ENCODE measurements around the gene VAV3. TPM values are rescaled to one million over a fixed set of nuclear protein-coding genes. Genes with fewer than 3 reads are reported as not detected.

The VAV3 gene
- total RNA-seq, 1 experiment from 2014 or later, result 0.57 TPM

GRCh38 chr1:107524301-107524700 lies 440.7 kb downstream of the VAV3 start:
- Mint-ChIP-seq H3K27ac (ENCODE audit: unreplicated experiment) (no peak overlapping the region), H3K9me3 (ENCODE audit: unreplicated experiment) (peaks cover 9% of the 10 kb centered on the region), H3K36me3 (ENCODE audit: insufficient read depth, unreplicated experiment) (no peaks in the 10 kb centered on the region), H3K4me1 (ENCODE audit: low read depth, unreplicated experiment) (no peaks in the 10 kb centered on the region), H3K27me3 (ENCODE audit: insufficient read depth, unreplicated experiment) (peaks cover 4% of the 10 kb centered on the region), H3K4me3 (ENCODE audit: unreplicated experiment) (no peak overlapping the region)
- Histone ChIP-seq H3K4me3 (ENCODE audit: low read depth, low read length) (no peak overlapping the region), H3K4me1 (no peaks in the 10 kb centered on the region), H3K9me3 (no peaks in the 10 kb centered on the region), H3K36me3 (ENCODE audit: control insufficient read depth, insufficient read depth, low read length) (no peaks in the 10 kb centered on the region), H3K27me3 (replicated peaks; ENCODE audit: control insufficient read depth, insufficient read depth, low read length) (no peaks in the 10 kb centered on the region)
- TF ChIP-seq, protein P1, sequence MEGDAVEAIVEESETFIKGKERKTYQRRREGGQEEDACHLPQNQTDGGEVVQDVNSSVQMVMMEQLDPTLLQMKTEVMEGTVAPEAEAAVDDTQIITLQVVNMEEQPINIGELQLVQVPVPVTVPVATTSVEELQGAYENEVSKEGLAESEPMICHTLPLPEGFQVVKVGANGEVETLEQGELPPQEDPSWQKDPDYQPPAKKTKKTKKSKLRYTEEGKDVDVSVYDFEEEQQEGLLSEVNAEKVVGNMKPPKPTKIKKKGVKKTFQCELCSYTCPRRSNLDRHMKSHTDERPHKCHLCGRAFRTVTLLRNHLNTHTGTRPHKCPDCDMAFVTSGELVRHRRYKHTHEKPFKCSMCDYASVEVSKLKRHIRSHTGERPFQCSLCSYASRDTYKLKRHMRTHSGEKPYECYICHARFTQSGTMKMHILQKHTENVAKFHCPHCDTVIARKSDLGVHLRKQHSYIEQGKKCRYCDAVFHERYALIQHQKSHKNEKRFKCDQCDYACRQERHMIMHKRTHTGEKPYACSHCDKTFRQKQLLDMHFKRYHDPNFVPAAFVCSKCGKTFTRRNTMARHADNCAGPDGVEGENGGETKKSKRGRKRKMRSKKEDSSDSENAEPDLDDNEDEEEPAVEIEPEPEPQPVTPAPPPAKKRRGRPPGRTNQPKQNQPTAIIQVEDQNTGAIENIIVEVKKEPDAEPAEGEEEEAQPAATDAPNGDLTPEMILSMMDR (IDR thresholded peaks at IDR 0.05; ENCODE audit: insufficient read depth in 1 of 2, low read depth in 1 of 2, low read length in 1 of 2, severe bottlenecking in 1 of 2, unreplicated experiment in 1 of 2), result no peak
- intact Hi-C loops (cut with micrococcal nuclease; ENCODE audit: unreplicated experiment), result no loop called here
- DNase-seq, result no peak
- BruUV-seq (replicated peaks), result no TSS peak
- ChIA-PET POLR2A (no interaction called here), CTCF (no interaction called here)

DNA sequence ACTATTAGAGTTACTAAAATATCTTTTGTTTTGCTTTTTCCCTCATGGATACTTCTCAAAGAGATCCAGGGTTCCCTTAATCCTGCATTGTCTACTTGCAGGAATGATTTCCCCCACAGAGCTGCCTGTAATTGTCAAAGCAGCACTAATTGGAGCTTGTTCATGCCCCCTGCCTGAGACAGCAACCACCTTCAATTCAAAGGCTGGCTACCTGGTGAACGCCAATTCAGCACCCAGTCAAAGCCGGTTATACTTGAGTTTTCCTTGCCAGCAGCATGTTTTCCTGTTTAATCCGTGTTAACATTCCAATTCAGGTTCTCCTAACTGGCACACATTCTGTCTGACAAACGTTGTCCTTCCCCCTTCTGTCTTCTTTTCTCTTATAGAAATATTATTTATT lies 441.2 kb downstream of the VAV3 start:
- BruUV-seq (replicated peaks), result no TSS peak
- Histone ChIP-seq H3K4me1 (no peaks in the 10 kb centered on the region), H3K36me3 (ENCODE audit: control insufficient read depth, insufficient read depth, low read length) (no peaks in the 10 kb centered on the region), H3K4me3 (ENCODE audit: low read depth, low read length) (no peak overlapping the region), H3K9me3 (no peaks in the 10 kb centered on the region), H3K27me3 (replicated peaks; ENCODE audit: control insufficient read depth, insufficient read depth, low read length) (no peaks in the 10 kb centered on the region)
- Mint-ChIP-seq H3K9me3 (ENCODE audit: unreplicated experiment) (peaks cover 9% of the 10 kb centered on the region), H3K27ac (ENCODE audit: unreplicated experiment) (no peak overlapping the region), H3K4me3 (ENCODE audit: unreplicated experiment) (no peak overlapping the region), H3K27me3 (ENCODE audit: insufficient read depth, unreplicated experiment) (peaks cover 4% of the 10 kb centered on the region), H3K4me1 (ENCODE audit: low read depth, unreplicated experiment) (no peaks in the 10 kb centered on the region), H3K36me3 (ENCODE audit: insufficient read depth, unreplicated experiment) (no peaks in the 10 kb centered on the region)
- ChIA-PET POLR2A (no interaction called here), CTCF (no interaction called here)
- intact Hi-C loops (cut with micrococcal nuclease; ENCODE audit: unreplicated experiment), result no loop called here
- TF ChIP-seq, protein P1 (IDR thresholded peaks at IDR 0.05; ENCODE audit: insufficient read depth in 1 of 2, low read depth in 1 of 2, low read length in 1 of 2, severe bottlenecking in 1 of 2, unreplicated experiment in 1 of 2), result no peak
- no peak for DNase-seq

- peaks cover 9% of the 10 kb centered on the region for H3K9me3 Mint-ChIP-seq (ENCODE audit: unreplicated experiment)
- H3K9me3 ChIP-seq, result no peaks in the 10 kb centered on the region
- no peaks in the 10 kb centered on the region for H3K36me3 ChIP-seq (ENCODE audit: control insufficient read depth, insufficient read depth, low read length)
- no peaks in the 10 kb centered on the region for H3K27me3 ChIP-seq (replicated peaks; ENCODE audit: control insufficient read depth, insufficient read depth, low read length)
- no peaks in the 10 kb centered on the region for H3K4me1 Mint-ChIP-seq (ENCODE audit: low read depth, unreplicated experiment)
- peaks cover 4% of the 10 kb centered on the region for H3K27me3 Mint-ChIP-seq (ENCODE audit: insufficient read depth, unreplicated experiment)
- intact Hi-C loops (cut with micrococcal nuclease; ENCODE audit: unreplicated experiment), result no loop called here
- H3K27ac Mint-ChIP-seq (ENCODE audit: unreplicated experiment), result no peak overlapping the region
- no peak overlapping the region for H3K4me3 ChIP-seq (ENCODE audit: low read depth, low read length)
- no peak overlapping the region for H3K4me3 Mint-ChIP-seq (ENCODE audit: unreplicated experiment)
- no peaks in the 10 kb centered on the region for H3K4me1 ChIP-seq
- BruUV-seq (replicated peaks), result no TSS peak
- DNase-seq, result no peak
- CTCF ChIA-PET, result no interaction called here
- no peaks in the 10 kb centered on the region for H3K36me3 Mint-ChIP-seq (ENCODE audit: insufficient read depth, unreplicated experiment)
- TF ChIP-seq, protein P1 (IDR thresholded peaks at IDR 0.05; ENCODE audit: insufficient read depth in 1 of 2, low read depth in 1 of 2, low read length in 1 of 2, severe bottlenecking in 1 of 2, unreplicated experiment in 1 of 2), result no peak
- POLR2A ChIA-PET, result no interaction called here
These were observed 441.9 kb downstream of the VAV3 start for GRCh38 chr1:107523061-107523460.

Small RNA genes lying within 50 kb of the gene (microRNA-seq; reads per million reads assigned to microRNA genes)
- gene MIR7852, result not detected

Other genes starting within 250 kb of the VAV3 start
- 26.4 and 27.6 TPM in 2 replicates for gene SLC25A24, start 235.2 kb upstream of the VAV3 start, total RNA-seq (2022)

Measured in Caco-2 (cell line).